ENCODE data around the gene HIRA.

The HIRA gene

DNA sequence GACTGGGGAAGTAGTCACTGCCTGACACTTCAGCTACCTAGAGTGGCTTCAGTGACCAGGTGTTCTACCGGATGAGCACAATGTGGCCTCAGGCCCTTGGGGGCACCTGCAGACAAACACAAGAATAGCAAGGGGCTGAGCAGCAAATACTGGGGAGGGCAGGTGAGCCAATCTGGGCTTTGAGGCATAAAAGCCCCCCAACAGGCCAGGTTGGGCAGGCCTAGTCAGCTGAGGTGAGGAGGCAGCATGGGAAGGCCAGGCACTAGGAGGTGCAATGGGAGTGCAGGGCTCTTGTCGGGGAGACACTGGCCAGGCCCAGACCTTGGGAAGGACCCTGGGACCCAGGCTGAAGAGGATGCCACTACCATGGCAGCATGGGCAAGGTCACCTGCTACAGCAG, 38.5 kb upstream of the HIRA start:
- H3K9me3 ChIP-seq (ENCODE audit: control insufficient read depth, insufficient read depth, low read length): no peaks in the 10 kb centered on the region
- no peak overlapping the region for H3K4me3 ChIP-seq (ENCODE audit: low read depth, low read length)
- no peak overlapping the region for H3K9ac ChIP-seq (ENCODE audit: low read depth, low read length)
- H3K36me3 ChIP-seq (ENCODE audit: control insufficient read depth, insufficient read depth, low read length): peaks cover 75% of the 10 kb centered on the region
- H3K4me1 ChIP-seq (ENCODE audit: control insufficient read depth, insufficient read depth, low read length): no peaks in the 10 kb centered on the region
- no peaks in the 10 kb centered on the region for H3K27me3 ChIP-seq (ENCODE audit: control insufficient read depth, insufficient read depth, low read length)

DNA sequence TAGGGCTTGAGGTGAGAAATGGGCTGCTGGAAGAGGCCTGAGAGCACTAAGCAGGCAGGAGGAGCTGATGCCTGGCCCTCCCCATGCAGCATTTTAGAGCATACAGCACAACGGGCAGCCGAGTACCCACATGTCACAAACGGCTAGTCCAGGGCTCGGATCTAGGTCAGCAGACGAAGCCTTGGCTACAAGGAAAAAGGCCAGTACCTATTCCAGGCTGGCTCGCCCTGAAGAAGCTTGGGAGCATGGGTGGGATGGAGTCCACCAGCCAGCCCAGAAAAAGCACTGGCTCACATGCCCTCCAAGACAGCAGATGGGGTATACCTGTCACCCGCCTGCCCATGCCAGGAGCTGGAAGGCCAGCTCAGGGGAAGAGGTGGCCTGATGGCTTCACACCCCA, 37.9 kb upstream of the HIRA start:
- H3K36me3 ChIP-seq (ENCODE audit: control insufficient read depth, insufficient read depth, low read length): peaks cover 80% of the 10 kb centered on the region
- no peaks in the 10 kb centered on the region for H3K9me3 ChIP-seq (ENCODE audit: control insufficient read depth, insufficient read depth, low read length)
- no peak overlapping the region for H3K9ac ChIP-seq (ENCODE audit: low read depth, low read length)
- no peak overlapping the region for H3K4me3 ChIP-seq (ENCODE audit: low read depth, low read length)
- no peaks in the 10 kb centered on the region for H3K27me3 ChIP-seq (ENCODE audit: control insufficient read depth, insufficient read depth, low read length)
- no peaks in the 10 kb centered on the region for H3K4me1 ChIP-seq (ENCODE audit: control insufficient read depth, insufficient read depth, low read length)

DNA sequence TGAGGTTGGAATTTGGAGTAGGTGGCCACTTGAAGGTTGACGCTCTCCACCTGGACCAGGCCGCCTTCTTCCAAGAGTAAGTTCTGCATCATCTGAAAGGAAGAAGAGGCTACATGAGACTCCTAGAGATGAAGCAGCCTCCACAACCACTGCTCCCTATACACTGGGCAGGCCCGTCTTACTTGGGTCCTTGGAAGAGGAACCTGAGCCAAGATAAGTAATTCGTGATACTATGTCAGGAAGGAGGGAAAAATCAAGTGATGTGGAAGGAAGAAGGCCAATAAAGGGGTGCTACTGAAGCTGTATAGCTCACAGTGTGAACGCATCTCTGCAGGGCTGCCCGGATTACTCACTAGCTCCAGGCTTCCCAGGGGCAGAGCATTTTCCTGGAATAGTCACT, 36.4 kb upstream of the HIRA start:
- Histone ChIP-seq H3K4me3 (ENCODE audit: low read depth, low read length) (no peak overlapping the region), H3K27me3 (ENCODE audit: control insufficient read depth, insufficient read depth, low read length) (no peaks in the 10 kb centered on the region), H3K9me3 (ENCODE audit: control insufficient read depth, insufficient read depth, low read length) (no peaks in the 10 kb centered on the region)

DNA sequence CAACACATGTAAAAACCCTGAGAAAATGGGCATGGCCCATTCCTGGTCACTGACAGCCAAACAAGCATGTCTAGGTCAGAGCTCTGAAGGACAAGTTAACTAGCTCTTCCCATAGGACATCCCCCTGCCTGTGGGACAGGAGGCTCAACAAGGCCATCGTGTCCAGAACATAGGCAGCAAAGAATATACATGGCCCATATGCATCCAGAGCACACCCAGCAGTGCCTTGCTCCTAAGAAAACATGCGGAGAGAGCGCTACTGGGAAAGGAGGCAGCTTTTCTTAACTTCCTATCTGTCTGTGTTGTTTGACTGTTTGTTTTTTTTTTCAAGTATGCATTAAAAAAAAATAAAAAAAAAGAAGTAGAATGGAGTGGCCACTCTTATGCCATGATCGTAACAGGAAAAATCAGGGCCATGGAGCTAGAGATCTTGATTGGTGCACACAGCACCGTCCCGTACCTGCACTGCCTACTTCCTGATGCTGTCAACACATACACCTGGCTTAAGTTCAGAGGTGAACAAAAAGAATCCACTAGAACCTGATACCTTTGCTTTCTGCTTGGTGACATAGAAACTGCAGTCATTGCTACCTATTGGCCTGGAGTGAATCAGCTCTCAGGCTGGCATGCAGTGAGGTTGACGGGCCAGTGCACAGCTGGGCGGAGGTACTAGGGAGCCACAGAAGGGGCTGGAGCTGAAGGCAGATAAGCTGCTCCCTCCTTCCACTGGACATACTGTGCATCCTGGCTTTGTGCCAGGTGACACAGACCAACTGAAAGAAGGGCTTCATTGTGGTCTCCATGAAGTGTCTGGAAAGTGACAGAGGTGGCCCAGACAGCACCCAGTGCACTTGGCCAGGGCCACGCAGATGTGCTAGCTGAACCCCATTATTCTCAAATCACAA, 35.6 kb upstream of the HIRA start:
- no peak overlapping the region for H3K9ac ChIP-seq (ENCODE audit: low read depth, low read length)
- no peaks in the 10 kb centered on the region for H3K9me3 ChIP-seq (ENCODE audit: control insufficient read depth, insufficient read depth, low read length)
- no peaks in the 10 kb centered on the region for H3K27me3 ChIP-seq (ENCODE audit: control insufficient read depth, insufficient read depth, low read length)
- peaks cover 68% of the 10 kb centered on the region for H3K36me3 ChIP-seq (ENCODE audit: control insufficient read depth, insufficient read depth, low read length)
- no peak overlapping the region for H3K4me3 ChIP-seq (ENCODE audit: low read depth, low read length)
- no peaks in the 10 kb centered on the region for H3K4me1 ChIP-seq (ENCODE audit: control insufficient read depth, insufficient read depth, low read length)

More for the DNA sequence above, 36.4 kb upstream of the HIRA start:
- Histone ChIP-seq H3K36me3 (ENCODE audit: control insufficient read depth, insufficient read depth, low read length) (peaks cover 74% of the 10 kb centered on the region), H3K9ac (ENCODE audit: low read depth, low read length) (no peak overlapping the region), H3K4me1 (ENCODE audit: control insufficient read depth, insufficient read depth, low read length) (no peaks in the 10 kb centered on the region)

DNA sequence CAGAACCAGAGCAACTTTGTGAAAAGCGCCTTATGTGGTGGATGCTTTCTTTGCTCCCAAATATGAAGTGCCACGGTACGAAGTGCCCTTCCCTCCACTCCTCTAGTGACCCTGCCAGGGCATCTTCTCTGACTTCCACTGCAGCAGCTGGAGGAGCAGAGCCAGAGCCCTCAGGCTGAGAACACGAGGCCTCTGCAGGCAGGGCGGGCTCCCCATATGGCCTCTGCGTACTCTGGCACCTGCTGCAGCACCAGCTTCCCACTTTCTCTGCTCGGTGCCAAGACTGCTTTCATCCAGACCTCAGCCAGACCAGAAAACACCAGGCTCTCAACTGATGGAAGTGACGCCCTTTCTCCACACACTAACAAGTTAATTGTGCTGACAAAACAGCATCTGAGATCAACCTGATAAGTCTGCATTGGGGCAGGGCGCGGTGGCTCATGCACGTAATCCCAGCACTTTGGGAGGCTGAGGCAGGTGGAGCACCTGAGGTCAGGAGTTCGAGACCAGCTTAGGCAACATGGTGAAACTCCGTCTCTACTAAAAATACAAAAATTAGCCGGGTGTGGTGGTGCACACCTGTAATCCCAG, 34.7 kb upstream of the HIRA start:
- peaks cover 62% of the 10 kb centered on the region for H3K36me3 ChIP-seq (ENCODE audit: control insufficient read depth, insufficient read depth, low read length)

DNA sequence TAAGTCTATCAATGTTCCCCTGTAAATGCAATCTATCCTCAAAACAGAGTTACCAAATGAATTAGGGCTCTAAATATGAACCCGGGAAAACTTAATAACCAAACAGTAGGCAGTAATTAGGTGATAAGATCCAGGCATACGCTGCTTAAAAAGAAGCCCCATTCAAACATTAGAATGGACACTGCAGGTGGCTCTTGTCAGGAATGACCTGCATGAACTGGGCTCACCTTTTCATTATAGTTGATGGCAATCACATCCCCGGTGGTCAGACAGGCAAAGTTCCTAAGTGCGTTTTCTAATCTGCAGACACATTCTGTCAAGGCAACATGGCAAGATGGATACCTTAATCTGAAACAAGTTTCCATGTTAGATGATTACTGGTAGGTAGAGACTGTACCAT, 33.4 kb upstream of the HIRA start:
- no peaks in the 10 kb centered on the region for H3K9me3 ChIP-seq (ENCODE audit: control insufficient read depth, insufficient read depth, low read length)
- H3K4me3 ChIP-seq (ENCODE audit: low read depth, low read length): no peak overlapping the region
- no peak overlapping the region for H3K9ac ChIP-seq (ENCODE audit: low read depth, low read length)
- peaks cover 59% of the 10 kb centered on the region for H3K36me3 ChIP-seq (ENCODE audit: control insufficient read depth, insufficient read depth, low read length)
- no peaks in the 10 kb centered on the region for H3K4me1 ChIP-seq (ENCODE audit: control insufficient read depth, insufficient read depth, low read length)
- no peaks in the 10 kb centered on the region for H3K27me3 ChIP-seq (ENCODE audit: control insufficient read depth, insufficient read depth, low read length)

More for the DNA sequence above, 34.7 kb upstream of the HIRA start:
- H3K4me1 ChIP-seq (ENCODE audit: control insufficient read depth, insufficient read depth, low read length): no peaks in the 10 kb centered on the region
- no peak overlapping the region for H3K4me3 ChIP-seq (ENCODE audit: low read depth, low read length)
- no peak overlapping the region for H3K9ac ChIP-seq (ENCODE audit: low read depth, low read length)
- H3K27me3 ChIP-seq (ENCODE audit: control insufficient read depth, insufficient read depth, low read length): no peaks in the 10 kb centered on the region
- no peaks in the 10 kb centered on the region for H3K9me3 ChIP-seq (ENCODE audit: control insufficient read depth, insufficient read depth, low read length)

DNA sequence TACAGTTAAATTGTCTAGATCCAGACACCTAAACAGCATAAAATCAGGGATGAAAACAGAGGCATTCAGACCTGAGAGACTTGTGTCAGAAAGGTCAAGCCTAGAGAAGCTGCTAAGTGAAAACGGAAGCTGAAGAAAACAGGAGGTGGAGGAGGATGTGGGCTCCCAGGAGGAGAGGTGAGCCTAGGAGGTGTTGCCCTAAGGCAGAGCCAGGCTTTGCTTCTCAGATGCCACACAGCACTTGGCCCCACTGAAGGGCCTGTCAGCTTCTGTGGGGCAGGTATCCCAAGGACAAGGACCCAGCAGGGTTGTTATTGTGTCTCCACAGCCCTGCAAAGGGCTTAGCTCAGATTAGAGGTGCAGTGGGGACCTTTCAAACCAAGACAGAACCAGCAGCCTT, 33.0 kb upstream of the HIRA start:
- peaks cover 56% of the 10 kb centered on the region for H3K36me3 ChIP-seq (ENCODE audit: control insufficient read depth, insufficient read depth, low read length)
- H3K4me3 ChIP-seq (ENCODE audit: low read depth, low read length): no peak overlapping the region
- H3K9me3 ChIP-seq (ENCODE audit: control insufficient read depth, insufficient read depth, low read length): no peaks in the 10 kb centered on the region
- no peaks in the 10 kb centered on the region for H3K27me3 ChIP-seq (ENCODE audit: control insufficient read depth, insufficient read depth, low read length)
- H3K9ac ChIP-seq (ENCODE audit: low read depth, low read length): no peak overlapping the region
- no peaks in the 10 kb centered on the region for H3K4me1 ChIP-seq (ENCODE audit: control insufficient read depth, insufficient read depth, low read length)

DNA sequence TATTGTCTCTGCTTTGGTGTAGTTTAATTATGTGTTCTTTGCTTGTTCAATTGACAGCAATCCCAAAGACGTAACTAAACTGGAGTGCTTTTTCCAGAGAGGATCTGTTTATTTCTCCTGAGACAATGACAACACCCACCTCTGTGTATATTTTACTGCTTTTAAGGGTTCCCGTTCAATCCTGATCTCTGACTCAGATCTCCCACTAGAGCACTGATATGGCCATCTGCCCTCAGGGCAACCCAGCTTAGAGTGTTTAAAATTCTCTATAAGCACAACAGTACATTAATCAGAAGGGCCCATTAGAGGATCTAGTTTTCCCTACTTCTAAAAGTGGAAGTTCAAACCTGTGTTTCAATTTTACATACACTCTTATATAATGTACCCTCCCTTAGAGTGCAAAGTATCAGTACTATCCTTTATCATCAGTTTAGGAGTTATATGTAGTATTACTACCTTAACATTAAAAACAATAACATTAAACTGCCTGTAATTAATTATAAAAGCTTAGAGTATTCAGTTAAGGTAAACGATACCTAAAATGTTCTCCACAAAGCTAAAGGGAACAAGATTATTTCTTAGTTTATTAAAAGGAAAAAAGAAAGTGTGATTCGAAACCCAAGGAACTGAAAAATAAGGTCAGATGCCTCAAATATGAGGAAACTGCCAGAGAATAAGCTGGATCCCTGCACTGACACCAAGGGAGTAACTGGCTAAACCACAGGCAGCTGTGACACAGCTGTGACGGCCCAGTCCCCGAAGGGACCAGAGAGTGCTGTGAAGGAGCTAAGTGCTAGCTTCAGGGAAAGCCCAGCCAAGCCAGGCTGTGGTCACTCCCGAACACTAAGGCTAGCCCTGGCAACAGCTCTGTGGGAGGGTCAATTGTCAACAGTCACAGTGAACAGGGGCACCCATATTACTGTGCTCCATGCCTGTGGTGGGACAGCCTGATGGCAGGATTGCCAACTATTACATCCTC, 32.2 kb upstream of the HIRA start:
- Histone ChIP-seq H3K27me3 (ENCODE audit: control insufficient read depth, insufficient read depth, low read length) (no peaks in the 10 kb centered on the region), H3K9me3 (ENCODE audit: control insufficient read depth, insufficient read depth, low read length) (no peaks in the 10 kb centered on the region), H3K4me3 (ENCODE audit: low read depth, low read length) (no peak overlapping the region), H3K36me3 (ENCODE audit: control insufficient read depth, insufficient read depth, low read length) (peaks cover 48% of the 10 kb centered on the region), H3K4me1 (ENCODE audit: control insufficient read depth, insufficient read depth, low read length) (no peaks in the 10 kb centered on the region), H3K9ac (ENCODE audit: low read depth, low read length) (no peak overlapping the region)

DNA sequence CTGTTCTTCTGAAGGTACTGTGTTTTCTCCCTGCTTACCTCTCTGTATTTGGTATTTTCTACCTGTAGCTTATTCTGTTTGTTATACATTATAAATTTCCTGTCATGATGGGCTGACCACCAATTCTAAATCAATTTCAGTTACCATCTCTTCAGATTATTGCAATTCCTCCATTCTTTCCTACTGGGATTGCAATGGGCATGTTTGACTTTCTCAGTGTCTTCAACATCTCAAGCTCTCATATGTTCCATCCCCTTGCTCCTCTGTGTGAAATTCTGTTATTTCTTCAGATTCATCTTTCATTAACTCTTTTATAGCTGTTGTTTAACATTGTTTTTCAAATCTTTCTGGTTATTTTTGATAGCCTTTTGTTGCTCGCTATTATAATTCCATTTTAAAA, 31.5 kb upstream of the HIRA start:
- H3K36me3 ChIP-seq (ENCODE audit: control insufficient read depth, insufficient read depth, low read length): peaks cover 44% of the 10 kb centered on the region
- H3K27me3 ChIP-seq (ENCODE audit: control insufficient read depth, insufficient read depth, low read length): no peaks in the 10 kb centered on the region
- H3K9ac ChIP-seq (ENCODE audit: low read depth, low read length): no peak overlapping the region
- no peak overlapping the region for H3K4me3 ChIP-seq (ENCODE audit: low read depth, low read length)
- no peaks in the 10 kb centered on the region for H3K4me1 ChIP-seq (ENCODE audit: control insufficient read depth, insufficient read depth, low read length)
- no peaks in the 10 kb centered on the region for H3K9me3 ChIP-seq (ENCODE audit: control insufficient read depth, insufficient read depth, low read length)

DNA sequence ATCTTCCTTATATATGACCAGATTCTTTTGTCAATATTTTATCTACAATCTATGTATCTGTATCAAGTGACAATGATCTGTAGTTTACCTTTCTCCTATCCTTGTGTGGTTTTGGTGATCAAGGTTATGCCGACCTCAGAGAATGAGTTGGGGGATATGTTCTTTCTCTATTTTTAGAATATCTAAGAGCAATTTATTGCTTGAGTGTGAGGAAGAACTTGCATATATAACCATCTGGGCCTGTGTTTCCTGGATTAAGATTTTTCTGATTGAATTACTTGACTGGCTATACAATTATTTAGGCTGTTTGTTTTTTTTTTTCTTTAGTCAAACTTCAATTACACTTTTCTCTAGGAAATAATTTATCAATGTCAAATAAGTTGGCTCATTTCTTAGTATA, 30.0 kb upstream of the HIRA start:
- Histone ChIP-seq H3K4me1 (ENCODE audit: control insufficient read depth, insufficient read depth, low read length) (no peaks in the 10 kb centered on the region), H3K36me3 (ENCODE audit: control insufficient read depth, insufficient read depth, low read length) (peaks cover 37% of the 10 kb centered on the region), H3K9me3 (ENCODE audit: control insufficient read depth, insufficient read depth, low read length) (no peaks in the 10 kb centered on the region)

DNA sequence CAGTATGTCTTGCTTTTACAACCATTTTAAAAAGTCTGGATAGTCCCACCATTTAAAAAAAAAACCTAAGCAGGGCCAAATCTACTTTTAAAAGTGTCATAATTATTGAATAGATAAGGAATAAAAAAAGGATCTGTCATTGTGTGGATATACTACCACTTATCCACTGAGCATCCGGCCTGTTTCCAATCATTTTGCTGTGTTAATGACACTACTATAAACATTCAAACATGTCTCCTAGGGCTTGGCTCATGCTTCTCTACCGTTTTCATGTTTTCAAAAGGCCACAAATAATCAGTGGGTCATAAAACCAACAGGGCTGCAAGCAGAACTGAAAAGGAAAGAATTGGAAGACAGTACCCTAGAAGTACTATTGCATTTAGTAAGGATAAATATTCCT, 28.5 kb upstream of the HIRA start:
- no peaks in the 10 kb centered on the region for H3K27me3 ChIP-seq (ENCODE audit: control insufficient read depth, insufficient read depth, low read length)

More for the DNA sequence above, 30.0 kb upstream of the HIRA start:
- Histone ChIP-seq H3K4me3 (ENCODE audit: low read depth, low read length) (no peak overlapping the region), H3K27me3 (ENCODE audit: control insufficient read depth, insufficient read depth, low read length) (no peaks in the 10 kb centered on the region), H3K9ac (ENCODE audit: low read depth, low read length) (no peak overlapping the region)

More for the DNA sequence above, 28.5 kb upstream of the HIRA start:
- H3K36me3 ChIP-seq (ENCODE audit: control insufficient read depth, insufficient read depth, low read length): peaks cover 38% of the 10 kb centered on the region
- H3K4me1 ChIP-seq (ENCODE audit: control insufficient read depth, insufficient read depth, low read length): no peaks in the 10 kb centered on the region
- H3K9ac ChIP-seq (ENCODE audit: low read depth, low read length): no peak overlapping the region
- H3K9me3 ChIP-seq (ENCODE audit: control insufficient read depth, insufficient read depth, low read length): no peaks in the 10 kb centered on the region
- no peak overlapping the region for H3K4me3 ChIP-seq (ENCODE audit: low read depth, low read length)

Data from iPS-15b (cell line).